Cardiac muscle cell (in vitro differentiated cells and primary cell): Measurements from ENCODE around the gene NPHS2. TPM values are rescaled to one million over a fixed set of nuclear protein-coding genes. Genes with fewer than 3 reads are reported as not detected.

Experiments
- DNase-seq, 2 donors: peaks; one replicate each; pipeline versions ENCODE4 v3.0.0 to v3.0.0-alpha.2; 2010 to 2017; ENCODE audit warnings: low read depth in 1 of 2, low spot score in 1 of 2
- H3K27ac ChIP-seq: fragments of 200-600 bp; sonication (generic); 2 replicates; pipeline ENCODE4 v1.5.1; 2016
- H3K27me3 ChIP-seq: fragments of 200-600 bp; sonication (generic); 2 replicates; pipeline ENCODE4 v1.6.0; 2016; ENCODE audit warnings: control low read depth
- H3K36me3 ChIP-seq: fragments of 200-600 bp; sonication (generic); 2 replicates; pipeline ENCODE4 v1.5.1; 2016; ENCODE audit warnings: control low read depth
- H3K4me1 ChIP-seq: fragments of 200-600 bp; sonication (generic); 2 replicates; pipeline ENCODE4 v1.8.1; 2017; ENCODE audit warnings: low read depth, mild to moderate bottlenecking, mixed run types
- H3K4me3 ChIP-seq: fragments of 200-600 bp; sonication (generic); 2 replicates; pipeline ENCODE4 v1.5.1; 2016; ENCODE audit warnings: mild to moderate bottlenecking
- H3K9me3 ChIP-seq: fragments of 200-600 bp; sonication (generic); 2 replicates; pipeline ENCODE4 v1.5.1; 2017; ENCODE audit warnings: low read depth, mild to moderate bottlenecking, control low read depth
- CTCF ChIP-seq: IDR thresholded peaks from 2 replicates; pipeline ENCODE4 v1.5.1; 2012; ENCODE audit warnings: low read depth, mild to moderate bottlenecking, low read length
- polyA plus RNA-seq: library from polyadenylated mRNA; unstranded; fragments of >200 nt; fragmentation: Nextera tagmentation; extraction: Ambion mirVana; gene quantifications from 2 replicates; pipeline ENCODE4 v1.2.1, GENCODE V29; 2016
- total RNA-seq: library from RNA; depleted of rRNA; stranded (reverse); fragments of >200 nt; gene quantifications from 2 replicates; pipeline ENCODE4 v1.2.3, GENCODE V29; 2016

NPHS2 gene
- total and polyA plus RNA-seq, 2 experiments from 2014 or later = not detected

GRCh38 chr1:179587336-179587735 lies 11.6 kb upstream of the NPHS2 start:
- no peak for DNase-seq
- no peaks in the 10 kb centered on the region for H3K36me3 ChIP-seq
- H3K4me3 ChIP-seq = no peak overlapping the region
- no peaks in the 10 kb centered on the region for H3K9me3 ChIP-seq
- no peak for TF ChIP-seq CTCF
- H3K27ac ChIP-seq = no peak overlapping the region
- H3K27me3 ChIP-seq = peaks cover 20% of the 10 kb centered on the region
- no peaks in the 10 kb centered on the region for H3K4me1 ChIP-seq

- H3K27ac ChIP-seq = no peak overlapping the region
- H3K4me3 ChIP-seq = no peak overlapping the region
- no peaks in the 10 kb centered on the region for H3K36me3 ChIP-seq
- peak; percentile 37 to 76 for DNase-seq
- no peaks in the 10 kb centered on the region for H3K9me3 ChIP-seq
- H3K27me3 ChIP-seq = peaks cover 9% of the 10 kb centered on the region
- H3K4me1 ChIP-seq = no peaks in the 10 kb centered on the region
- TF ChIP-seq CTCF = peak; percentile 61
These were observed 10.5 kb upstream of the NPHS2 start for GRCh38 chr1:179586107-179586823.

- no peak overlapping the region for H3K27ac ChIP-seq
- DNase-seq = no peak
- no peaks in the 10 kb centered on the region for H3K9me3 ChIP-seq
- H3K4me1 ChIP-seq = no peaks in the 10 kb centered on the region
- H3K27me3 ChIP-seq = peaks cover 7% of the 10 kb centered on the region
- TF ChIP-seq CTCF = no peak
- H3K36me3 ChIP-seq = no peaks in the 10 kb centered on the region
- no peak overlapping the region for H3K4me3 ChIP-seq
These were observed 8.1 kb upstream of the NPHS2 start for GRCh38 chr1:179583771-179584320.

- no peak overlapping the region for H3K4me3 ChIP-seq
- no peaks in the 10 kb centered on the region for H3K36me3 ChIP-seq
- H3K9me3 ChIP-seq = no peaks in the 10 kb centered on the region
- no peak overlapping the region for H3K27ac ChIP-seq
- no peak for TF ChIP-seq CTCF
- DNase-seq = no peak
- H3K4me1 ChIP-seq = no peaks in the 10 kb centered on the region
- H3K27me3 ChIP-seq = peaks cover 69% of the 10 kb centered on the region
These were observed 761 bp upstream of the NPHS2 start for GRCh38 chr1:179576509-179576908.

GRCh38 chr1:179558078-179558477 lies 17.7 kb downstream of the NPHS2 start:
- H3K4me3 ChIP-seq = no peak overlapping the region
- DNase-seq = no peak
- no peaks in the 10 kb centered on the region for H3K36me3 ChIP-seq
- no peaks in the 10 kb centered on the region for H3K9me3 ChIP-seq
- H3K27ac ChIP-seq = no peak overlapping the region
- H3K27me3 ChIP-seq = no peaks in the 10 kb centered on the region
- TF ChIP-seq CTCF = no peak
- no peaks in the 10 kb centered on the region for H3K4me1 ChIP-seq
